K562 (cell line): Measurements from ENCODE around the gene CDCP1. TPM values are rescaled to one million over a fixed set of nuclear protein-coding genes. Genes with fewer than 3 reads are reported as not detected.

ENCODE experiments used
- BCL6 ChIP-seq: fragments of 250-450 bp; sonication (Bioruptor Pico); IDR thresholded peaks from 2 replicates; pipeline ENCODE4 v1.4.0; 2020
- BRF2 ChIP-seq: IDR thresholded peaks from 3 replicates; pipeline ENCODE4 v1.6.1; 2011; ENCODE audit warnings: borderline replicate concordance, mild to moderate bottlenecking; ENCODE audit not compliant: insufficient read length, insufficient read depth
- COPS2 ChIP-seq: fragments of 450-650 bp; conservative IDR thresholded peaks from 2 replicates; pipeline ENCODE4 v1.6.1; 2016; ENCODE audit warnings: mild to moderate bottlenecking, moderate library complexity
- CSDE1 ChIP-seq, 2 experiments: fragments of 450-650 bp; IDR thresholded peaks; 2 replicates each; pipeline ENCODE4 v1.6.1; 2016; ENCODE audit warnings: mild to moderate bottlenecking in 1 of 2
- EP400 ChIP-seq: fragments of 450-650 bp; IDR thresholded peaks from 2 replicates; pipeline ENCODE4 v1.6.1; 2017; ENCODE audit warnings: antibody characterized with exemption, mild to moderate bottlenecking, moderate library complexity
- HMBOX1 ChIP-seq: sonication (generic); IDR thresholded peaks from 2 replicates; pipeline ENCODE4 v1.6.1; 2016
- KDM1A ChIP-seq, 2 experiments: fragments of 450-650 bp; IDR thresholded peaks; 2 replicates each; pipeline ENCODE4 v1.6.1; 2016; ENCODE audit warnings: mild to moderate bottlenecking in 2 of 2
- MEF2D ChIP-seq: conservative IDR thresholded peaks from 2 replicates; pipeline ENCODE4 v1.6.1; 2016; ENCODE audit warnings: low read depth, missing genetic modification characterization, missing compliant biosample characterization
- MYC ChIP-seq, 2 experiments: fragments of 250-450 bp in 1 of 2; sonication (Bioruptor Pico) in 1 of 2; IDR thresholded peaks; 2 replicates each; pipeline versions ENCODE4 v1.5.1 to v1.6.1; 2012 to 2021; ENCODE audit warnings: low read depth in 2 of 2, borderline replicate concordance in 1 of 2, improper control_type of control experiment in 1 of 2, low read length in 1 of 2, mild to moderate bottlenecking in 1 of 2, moderate library complexity in 1 of 2
- RBM25 ChIP-seq: fragments of 200-400 bp; formaldehyde crosslinking; IDR thresholded peaks from 2 replicates; pipeline ENCODE4 v1.6.1; 2018; ENCODE audit warnings: low read length, low read depth, moderate library complexity; ENCODE audit not compliant: severe bottlenecking
- RNF2 ChIP-seq: sonication (generic); IDR thresholded peaks from 2 replicates; pipeline ENCODE4 v1.6.1; 2016
- SMC3 ChIP-seq: conservative IDR thresholded peaks from 2 replicates; pipeline ENCODE4 v1.6.1; 2011; ENCODE audit warnings: low read depth, low read length, improper control_type of control experiment; ENCODE audit not compliant: insufficient read depth
- SRSF1 ChIP-seq: fragments of 200-400 bp; formaldehyde crosslinking; IDR thresholded peaks from 2 replicates; pipeline ENCODE4 v1.6.1; 2017; ENCODE audit warnings: mild to moderate bottlenecking, low read depth, low read length, moderate library complexity
- TCF3 ChIP-seq: sonication (generic); formaldehyde crosslinking; IDR thresholded peaks from 2 replicates; pipeline ENCODE4 v1.4.0; 2020; ENCODE audit warnings: mild to moderate bottlenecking, missing genetic modification reagents
- TOE1 ChIP-seq, 2 experiments: fragments of 450-650 bp in 1 of 2; sonication (generic) in 1 of 2; formaldehyde crosslinking in 1 of 2; IDR thresholded peaks; 2 replicates each; pipeline versions ENCODE4 v1.7.1 to v1.8.0; 2016 to 2022; ENCODE audit warnings: borderline replicate concordance in 2 of 2, mild to moderate bottlenecking in 2 of 2, antibody characterized with exemption in 1 of 2, inconsistent platforms in 1 of 2, low read depth in 1 of 2, missing genetic modification reagents in 1 of 2, moderate library complexity in 1 of 2
- ZNF239 ChIP-seq: fragments of 250-450 bp; sonication (Bioruptor Pico); IDR thresholded peaks from 2 replicates; pipeline ENCODE4 v1.4.0; 2020; ENCODE audit warnings: mild to moderate bottlenecking
- ZNF311 ChIP-seq: fragments of 250-450 bp; sonication (Bioruptor Pico); IDR thresholded peaks from 2 replicates; pipeline ENCODE4 v1.4.0; 2020; ENCODE audit warnings: mild to moderate bottlenecking, moderate library complexity
- ZNF668 ChIP-seq: fragments of 250-450 bp; sonication (Bioruptor Pico); IDR thresholded peaks from 2 replicates; pipeline ENCODE4 v1.8.0; 2022; ENCODE audit warnings: mild to moderate bottlenecking, inconsistent platforms
- ZNF717 ChIP-seq: fragments of 250-450 bp; sonication (Bioruptor Pico); IDR thresholded peaks from 2 replicates; pipeline ENCODE4 v1.5.0; 2021
- polyA plus RNA-seq, 8 experiments: library from polyadenylated mRNA; depleted of rRNA in 4 of 8; stranded (reverse) in 5 of 8; unstranded in 3 of 8; fragments of >200 nt; fragmentation: Nextera tagmentation in 2 of 8; fragmentation: Illumina TruSeq in 1 of 8; extraction: Ambion mirVana in 2 of 8; extraction: Trizol in 1 of 8; gene quantifications; 2 replicates each; pipeline versions ENCODE4 v1.2.1 to v1.2.3, GENCODE V29; 2011 to 2014; ENCODE audit warnings: inconsistent platforms in 1 of 8, missing spikeins in 1 of 8
- total RNA-seq, 7 experiments: library from RNA; depleted of rRNA in 6 of 7; stranded (reverse); fragments of >200 nt in 6 of 7; fragmentation: Illumina TruSeq in 2 of 7; extraction: Trizol in 2 of 7; gene quantifications; 2 replicates each; pipeline versions ENCODE4 v1.2.1 to v1.2.3, GENCODE V29; 2011 to 2021; ENCODE audit warnings: low replicate concordance in 1 of 7
- TF ChIP-seq, protein P1 (sequence below): fragments of 250-450 bp; sonication (Bioruptor Pico); IDR thresholded peaks from 2 replicates; pipeline ENCODE4 v1.5.1; 2021; ENCODE audit warnings: mild to moderate bottlenecking
- TF ChIP-seq, protein P2 (sequence below): fragments of 250-450 bp; sonication (Bioruptor Pico); IDR thresholded peaks from 2 replicates; pipeline ENCODE4 v1.5.0; 2020; ENCODE audit warnings: mild to moderate bottlenecking

CDCP1 gene
- total and polyA plus RNA-seq, 9 of the 15 experiments (the other 6 are each of a cell fraction or from before 2014, with no cell fraction given) = 3.9 to 16.4 (median 5.2) TPM

- TF ChIP-seq TCF3 (CRISPR knock-in tag) = peak; percentile 52; the same call in 1 of the 2 replicates
- TF ChIP-seq SMC3 = no peak
- peak in 1 of 2 experiments; percentile 42; a peak in 1 of 4 replicates for TF ChIP-seq KDM1A (IDR thresholded peaks at IDR 0.05)
- TF ChIP-seq ZNF668 (CRISPR knock-in tag) = 0 out of 2 replicates have a peak, but pooled peaks have one; percentile 0
- no peak for TF ChIP-seq BRF2
- peak; percentile 51; the same call in 1 of the 2 replicates for TF ChIP-seq MEF2D (tag)
- TF ChIP-seq EP400 = peak; percentile 7; the same call in 1 of the 2 replicates
- no peak for TF ChIP-seq COPS2
- TF ChIP-seq RNF2 = no peak
- TF ChIP-seq, protein P1, sequence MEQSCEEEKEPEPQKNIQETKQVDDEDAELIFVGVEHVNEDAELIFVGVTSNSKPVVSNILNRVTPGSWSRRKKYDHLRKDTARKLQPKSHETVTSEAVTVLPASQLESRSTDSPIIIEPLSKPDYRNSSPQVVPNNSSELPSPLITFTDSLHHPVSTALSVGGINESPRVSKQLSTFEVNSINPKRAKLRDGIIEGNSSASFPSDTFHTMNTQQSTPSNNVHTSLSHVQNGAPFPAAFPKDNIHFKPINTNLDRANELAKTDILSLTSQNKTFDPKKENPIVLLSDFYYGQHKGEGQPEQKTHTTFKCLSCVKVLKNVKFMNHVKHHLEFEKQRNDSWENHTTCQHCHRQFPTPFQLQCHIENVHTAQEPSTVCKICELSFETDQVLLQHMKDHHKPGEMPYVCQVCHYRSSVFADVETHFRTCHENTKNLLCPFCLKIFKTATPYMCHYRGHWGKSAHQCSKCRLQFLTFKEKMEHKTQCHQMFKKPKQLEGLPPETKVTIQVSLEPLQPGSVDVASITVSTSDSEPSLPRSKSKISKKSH (CRISPR knock-in tag) = no peak
- no peak; the same call in 1 of the 2 replicates for TF ChIP-seq TOE1 (IDR thresholded peaks at IDR 0.05; ENCODE audit: borderline replicate concordance)
- no peak for TF ChIP-seq TOE1 (CRISPR knock-in tag; IDR thresholded peaks at IDR 0.05; ENCODE audit: borderline replicate concordance, low read depth)
- TF ChIP-seq, protein P2, sequence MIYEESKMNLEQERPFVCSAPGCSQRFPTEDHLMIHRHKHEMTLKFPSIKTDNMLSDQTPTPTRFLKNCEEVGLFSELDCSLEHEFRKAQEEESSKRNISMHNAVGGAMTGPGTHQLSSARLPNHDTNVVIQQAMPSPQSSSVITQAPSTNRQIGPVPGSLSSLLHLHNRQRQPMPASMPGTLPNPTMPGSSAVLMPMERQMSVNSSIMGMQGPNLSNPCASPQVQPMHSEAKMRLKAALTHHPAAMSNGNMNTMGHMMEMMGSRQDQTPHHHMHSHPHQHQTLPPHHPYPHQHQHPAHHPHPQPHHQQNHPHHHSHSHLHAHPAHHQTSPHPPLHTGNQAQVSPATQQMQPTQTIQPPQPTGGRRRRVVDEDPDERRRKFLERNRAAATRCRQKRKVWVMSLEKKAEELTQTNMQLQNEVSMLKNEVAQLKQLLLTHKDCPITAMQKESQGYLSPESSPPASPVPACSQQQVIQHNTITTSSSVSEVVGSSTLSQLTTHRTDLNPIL = no peak
- TF ChIP-seq HMBOX1 = peak; percentile 45; the same call in 1 of the 2 replicates
- TF ChIP-seq ZNF311 = no peak; the same call in 1 of the 2 replicates
- no peak for TF ChIP-seq SRSF1
- TF ChIP-seq ZNF239 (CRISPR knock-in tag) = peak; percentile 37; the same call in 1 of the 2 replicates
- no peak for TF ChIP-seq RBM25
- TF ChIP-seq CSDE1 (IDR thresholded peaks at IDR 0.05) = 0 out of 4 replicates have a peak, but pooled peaks of 1 of the 2 experiments have one; percentile 38
- TF ChIP-seq BCL6 (CRISPR knock-in tag) = no peak
- TF ChIP-seq ZNF717 (CRISPR knock-in tag) = no peak
- no peak for TF ChIP-seq MYC (IDR thresholded peaks at IDR 0.05; ENCODE audit: low read depth, low read length)
- TF ChIP-seq MYC (CRISPR knock-in tag; IDR thresholded peaks at IDR 0.05; ENCODE audit: borderline replicate concordance, low read depth) = 0 out of 2 replicates have a peak, but pooled peaks have one; percentile 40
These were observed 41.2 kb downstream of the CDCP1 start (continued) for GRCh38 chr3:45104715-45105711.
